Hepatocyte (in vitro differentiated cells): ENCODE results near the gene AMFR.

ENCODE experiments used
- CTCF ChIP-seq: fragments of 200-600 bp; sonication (generic); IDR thresholded peaks from 2 replicates; pipeline ENCODE4 v1.5.1; 2016; ENCODE audit warnings: antibody characterized with exemption, mild to moderate bottlenecking; ENCODE audit not compliant: poor library complexity
- EZH2phosphoT487 ChIP-seq: fragments of 200-600 bp; sonication (generic); IDR thresholded peaks from one replicate; pipeline ENCODE4 v1.6.1; 2018; ENCODE audit warnings: antibody characterized with exemption, mild to moderate bottlenecking, low read depth, moderate library complexity; ENCODE audit not compliant: unreplicated experiment, severe bottlenecking

GRCh38 chr16:56340416-56340815 is 84.9 kb downstream of the AMFR start:
- TF ChIP-seq EZH2phosphoT487, result no peak
- TF ChIP-seq CTCF, result no peak
